Testis (tissue), 2 donors: ENCODE data around the gene GART.

Experiments
- CTCF ChIP-seq, 3 experiments: fragments of 450-650 bp in 2 of 3; fragments of 200-600 bp in 1 of 3; sonication (generic) in 1 of 3; IDR thresholded peaks; one replicate each; pipeline ENCODE4 v1.5.1; 2016 to 2019; ENCODE audit warnings: antibody characterized with exemption in 3 of 3, mild to moderate bottlenecking in 2 of 3, moderate library complexity in 1 of 3
- POLR2A ChIP-seq: fragments of 450-650 bp; IDR thresholded peaks from one replicate; pipeline ENCODE4 v1.6.1; 2017; ENCODE audit warnings: antibody characterized with exemption, mild to moderate bottlenecking, moderate library complexity

DNA sequence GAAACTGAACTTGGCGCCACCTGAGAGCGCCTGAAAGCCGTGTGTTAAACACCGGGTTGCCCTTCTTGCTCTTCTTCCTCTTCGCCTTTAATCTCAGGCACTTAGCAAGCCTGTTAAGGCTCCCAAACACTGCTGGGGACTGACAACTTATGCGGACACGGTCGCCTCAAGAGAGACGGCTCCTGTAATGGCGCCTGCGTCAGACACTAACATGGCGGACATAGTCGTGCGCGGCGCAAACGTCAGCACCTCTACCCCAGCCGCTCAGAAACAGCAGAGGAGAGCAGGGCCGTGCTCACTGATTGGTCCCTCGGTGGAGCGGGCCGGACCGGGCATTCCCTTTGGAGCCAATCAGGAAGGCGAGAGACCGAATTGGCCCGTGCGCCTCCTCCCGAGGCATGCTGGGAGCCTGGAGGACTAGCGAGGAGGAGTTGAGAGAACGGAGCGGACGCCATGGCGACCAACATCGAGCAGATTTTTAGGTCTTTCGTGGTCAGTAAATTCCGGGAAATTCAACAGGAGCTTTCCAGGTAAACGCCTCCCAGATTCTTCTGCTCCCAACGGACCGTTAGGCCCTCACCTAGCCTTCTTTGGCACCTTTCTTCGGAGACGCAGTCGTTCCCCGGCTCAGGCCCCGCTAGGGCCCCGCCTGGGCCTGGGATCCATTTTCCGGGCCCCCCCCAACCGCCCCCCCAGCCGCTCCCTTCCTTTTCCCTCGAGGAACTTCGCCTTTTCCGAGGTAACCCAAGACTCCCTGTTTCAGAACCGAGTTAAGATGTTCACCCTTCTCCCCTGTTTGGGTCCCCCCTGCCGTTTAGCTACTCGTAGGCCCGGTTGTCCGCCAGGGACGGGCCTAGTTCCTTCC, 955 bp upstream of the GART start, which contains the start of gene SON:
- TF ChIP-seq POLR2A, result peak; percentile 76
- no peak for TF ChIP-seq CTCF (IDR thresholded peaks at IDR 0.05)
